Measurements from ENCODE around the gene UBAP2L.

GRCh38 chr1:154222518-154222917 lies 1.8 kb downstream of the UBAP2L start:
- TF ChIP-seq POLR2A (IDR thresholded peaks at IDR 0.05): no peak
- TF ChIP-seq CTCF (IDR thresholded peaks at IDR 0.05): no peak

All from thyroid gland (tissue), 4 donors.